Measurements from ENCODE around the gene STAT1. TPM values are rescaled to one million over a fixed set of nuclear protein-coding genes. Genes with fewer than 3 reads are reported as not detected.

STAT1 gene
- total and polyA plus RNA-seq, 8 donors: 8.2 to 51.8 (median 24.4) TPM

DNA sequence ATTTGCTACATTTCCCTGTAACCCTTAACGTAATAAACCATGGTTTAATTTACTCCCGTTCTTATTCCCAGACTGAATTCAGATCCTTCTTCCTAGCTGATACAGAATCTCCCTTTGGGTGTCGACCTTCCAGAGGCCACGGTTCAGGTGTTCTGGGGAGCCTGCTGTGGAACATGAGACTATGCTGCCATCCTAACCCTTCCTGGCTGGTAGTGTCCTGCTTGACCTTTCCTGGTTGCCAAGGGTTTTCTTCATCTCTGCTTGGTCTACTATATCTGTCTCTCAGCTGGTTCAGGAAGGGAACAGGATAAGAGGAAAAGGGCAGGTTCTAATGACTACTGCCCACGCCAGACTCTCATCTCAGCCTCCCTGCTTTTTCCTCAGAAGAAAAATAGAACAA lies 36.5 kb downstream of the STAT1 start:
- no peaks in the 10 kb centered on the region for H3K4me1 ChIP-seq
- no peak overlapping the region for H3K4me3 ChIP-seq
- FAIRE-seq (no peak), ATAC-seq (no peak), DNase-seq (no peak)
- no peak overlapping the region for H3K27ac ChIP-seq
- WGBS, 2 donors: 89 to 90% methylated on average over 5 of the region's 5 CpGs
- no peaks in the 10 kb centered on the region for H3K27me3 ChIP-seq
- no peak for TF ChIP-seq CTCF (IDR thresholded peaks at IDR 0.05)
- intact Hi-C loops (cut with DNase I): no loop called here
- peaks cover 0 to 75% (median 34%) of the 10 kb centered on the region in 3 donors for H3K36me3 ChIP-seq
- H3K9me3 ChIP-seq: no peaks in the 10 kb centered on the region

GRCh38 chr2:190976521-190976920 lies 37.5 kb downstream of the STAT1 start:
- DNase-seq (no peak), ATAC-seq (no peak), FAIRE-seq (no peak)
- 87 to 93% methylated on average over 2 of the region's 2 CpGs for WGBS, 2 donors
- no peak overlapping the region for H3K27ac ChIP-seq
- no peak for TF ChIP-seq CTCF (IDR thresholded peaks at IDR 0.05)
- H3K9me3 ChIP-seq: no peaks in the 10 kb centered on the region
- H3K4me3 ChIP-seq: no peak overlapping the region
- no peaks in the 10 kb centered on the region for H3K4me1 ChIP-seq
- peaks cover 0 to 72% (median 26%) of the 10 kb centered on the region in 3 donors for H3K36me3 ChIP-seq
- intact Hi-C loops (cut with DNase I): no loop called here
- H3K27me3 ChIP-seq: no peaks in the 10 kb centered on the region

DNA sequence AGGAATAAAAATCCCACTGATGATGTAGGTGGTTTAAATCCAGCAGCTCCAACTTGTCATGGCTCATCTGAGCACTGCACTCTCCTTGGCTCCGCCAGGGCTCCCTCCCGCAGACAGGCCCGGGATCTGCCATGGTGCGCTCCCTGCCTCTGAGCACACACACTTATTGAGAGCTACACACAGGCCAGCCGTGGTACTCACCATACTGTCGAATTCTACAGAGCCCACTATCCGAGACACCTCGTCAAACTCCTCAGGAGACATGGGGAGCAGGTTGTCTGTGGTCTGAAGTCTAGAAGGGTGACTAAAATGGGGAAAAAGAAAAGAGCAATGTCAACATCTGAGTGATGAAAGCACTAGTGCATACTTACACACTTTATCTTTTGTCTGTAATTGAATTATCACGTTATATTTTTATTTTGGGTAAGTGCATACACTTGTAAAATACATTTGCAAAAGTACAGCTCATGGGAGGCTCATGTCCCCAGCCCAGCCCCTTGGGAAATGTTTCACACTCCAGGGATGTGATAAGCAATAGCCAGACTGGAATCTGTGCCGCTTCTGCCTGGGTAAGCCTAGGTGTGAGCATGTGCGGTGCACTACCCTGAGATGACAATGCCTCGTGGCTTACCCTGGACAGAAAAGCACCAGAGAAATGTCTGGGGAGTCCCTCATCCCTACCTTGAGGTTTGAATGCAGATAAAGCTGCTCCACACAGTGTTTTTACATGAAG lies 39.2 kb downstream of the STAT1 start:
- 90 to 95% methylated on average over 12 of the region's 12 CpGs for WGBS, 2 donors
- no peaks in the 10 kb centered on the region for H3K4me1 ChIP-seq
- ATAC-seq (peak in 1 of 4 donors; percentile 22), FAIRE-seq (no peak), DNase-seq (no peak)
- no peaks in the 10 kb centered on the region for H3K27me3 ChIP-seq
- H3K27ac ChIP-seq: no peak overlapping the region
- no peak for TF ChIP-seq CTCF (IDR thresholded peaks at IDR 0.05)
- H3K9me3 ChIP-seq: no peaks in the 10 kb centered on the region
- no peak overlapping the region for H3K4me3 ChIP-seq
- peaks cover 0 to 74% (median 26%) of the 10 kb centered on the region in 3 donors for H3K36me3 ChIP-seq
- intact Hi-C loops (cut with DNase I): no loop called here

DNA sequence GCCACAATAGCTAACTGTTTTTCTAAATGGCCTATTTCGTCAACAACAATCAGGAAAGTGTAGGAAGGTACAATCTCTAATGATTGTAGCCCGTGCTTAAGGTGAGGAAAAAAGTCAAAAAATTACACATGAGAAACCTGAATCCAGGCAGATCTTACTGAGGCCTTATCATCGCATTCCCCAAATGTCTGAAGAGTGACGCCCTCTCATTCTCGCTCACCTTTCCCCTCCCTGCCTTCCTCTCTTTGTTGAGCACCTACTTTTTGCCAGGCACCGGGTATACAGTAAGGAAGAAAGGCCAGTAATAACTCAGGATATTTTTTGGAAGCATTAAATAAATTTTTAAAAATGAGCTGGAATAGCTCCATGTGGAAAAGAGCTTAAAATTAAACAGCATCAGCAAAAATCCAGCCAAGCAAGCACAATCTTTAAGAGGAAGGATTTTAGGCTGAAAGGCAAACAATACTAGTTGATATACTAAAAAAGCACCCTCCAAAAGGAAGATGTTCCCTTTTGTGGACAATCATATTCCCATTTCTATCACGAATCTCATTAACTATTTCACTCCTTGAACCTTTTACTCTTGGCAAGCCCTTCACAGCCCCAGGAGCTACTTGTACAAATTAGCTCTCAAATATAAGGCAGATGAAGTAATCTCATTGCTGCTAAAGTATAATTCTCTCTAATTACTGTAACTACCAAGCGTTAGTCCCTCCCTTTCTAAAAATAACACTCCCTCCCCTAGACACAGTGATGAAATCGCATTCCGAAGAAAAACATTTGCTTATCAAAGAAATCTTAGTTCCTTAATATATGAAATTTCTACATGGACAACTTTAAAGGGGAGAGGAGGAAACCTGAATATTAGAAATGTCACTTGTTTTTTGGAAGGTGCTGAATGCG lies 40.0 kb downstream of the STAT1 start:
- H3K27me3 ChIP-seq: no peaks in the 10 kb centered on the region
- no peak for TF ChIP-seq CTCF (IDR thresholded peaks at IDR 0.05)
- H3K9me3 ChIP-seq: no peaks in the 10 kb centered on the region
- peaks cover 0 to 77% (median 26%) of the 10 kb centered on the region in 3 donors for H3K36me3 ChIP-seq
- WGBS, 2 donors: 82 to 87% methylated on average over 11 of the region's 11 CpGs
- intact Hi-C loops (cut with DNase I): no loop called here
- FAIRE-seq (no peak), DNase-seq (no peak), ATAC-seq (no peak)
- no peak overlapping the region for H3K4me3 ChIP-seq
- H3K4me1 ChIP-seq: no peaks in the 10 kb centered on the region
- no peak overlapping the region for H3K27ac ChIP-seq

Data from pancreas (tissue), 10 donors.